ENCODE measurements around the gene HSPA1L. TPM values are rescaled to one million over a fixed set of nuclear protein-coding genes. Genes with fewer than 3 reads are reported as not detected.
A peak's percentile ranks its signal among the peaks of the same experiment; 100 is the strongest.

HSPA1L gene
- total and polyA plus RNA-seq, 2 experiments from 2014 or later, result 1.0 to 1.4 TPM

- 93% methylated on average over 5 of the region's 5 CpGs for WGBS (ENCODE audit: low lambda C conversion rate, missing lambda C conversion rate)
- H3K4me3 ChIP-seq, result no peak overlapping the region
- no peak for TF ChIP-seq EZH2 (IDR thresholded peaks at IDR 0.05; ENCODE audit: borderline replicate concordance)
- no peak for TF ChIP-seq EZH2phosphoT487 (IDR thresholded peaks at IDR 0.05; ENCODE audit: low read depth, severe bottlenecking, unreplicated experiment)
- TF ChIP-seq CTCF (IDR thresholded peaks at IDR 0.05; ENCODE audit: poor library complexity), result no peak
- H3K4me2 ChIP-seq, result peak overlapping the region; percentile 62
- H3K27ac ChIP-seq, result peak overlapping the region; percentile 93
- H3K36me3 ChIP-seq (replicated peaks; ENCODE audit: insufficient read depth, low read depth), result no peaks in the 10 kb centered on the region
- no peaks in the 10 kb centered on the region for H3K79me2 ChIP-seq
- H3K9me2 ChIP-seq (replicated peaks; ENCODE audit: insufficient read depth), result no peaks in the 10 kb centered on the region
- no peak for DNase-seq (ENCODE audit: low spot score)
- H2AFZ ChIP-seq, result no peak overlapping the region
- H4K20me1 ChIP-seq (ENCODE audit: insufficient read depth, poor library complexity, severe bottlenecking), result no peaks in the 10 kb centered on the region
- no peaks in the 10 kb centered on the region for H3K27me3 ChIP-seq
- H3K4me1 ChIP-seq (ENCODE audit: insufficient read depth), result peaks cover 27% of the 10 kb centered on the region
- no peaks in the 10 kb centered on the region for H3K9me3 ChIP-seq (ENCODE audit: low read depth)
Observed at GRCh38 chr6:31777667-31778050, 37.4 kb downstream of the HSPA1L start.

GRCh38 chr6:31776989-31777666, 38.0 kb downstream of the HSPA1L start, which contains the start of gene VWA7:
VWA7 (minus strand) TSS chr6:31777328; CDS start chr6:31776779, 549 bp downstream.
- H3K4me1 ChIP-seq (ENCODE audit: insufficient read depth), result peaks cover 27% of the 10 kb centered on the region
- TF ChIP-seq EZH2phosphoT487 (IDR thresholded peaks at IDR 0.05; ENCODE audit: low read depth, severe bottlenecking, unreplicated experiment) (no peak), EZH2 (IDR thresholded peaks at IDR 0.05; ENCODE audit: borderline replicate concordance) (no peak), CTCF (IDR thresholded peaks at IDR 0.05; ENCODE audit: poor library complexity) (no peak)
- H3K27ac ChIP-seq, result peak within 1 kb of the TSS; percentile 93
- 18% methylated on average over 11 of the region's 15 CpGs for WGBS (ENCODE audit: low lambda C conversion rate, missing lambda C conversion rate)
- peak within 1 kb of the TSS; percentile 62 for H3K4me2 ChIP-seq
- H3K79me2 ChIP-seq, result no peaks in the 10 kb centered on the region
- DNase-seq (ENCODE audit: low spot score), result peak; percentile 94
- H3K27me3 ChIP-seq, result no peaks in the 10 kb centered on the region
- no peak within 1 kb of the TSS for H2AFZ ChIP-seq
- no peaks in the 10 kb centered on the region for H3K9me2 ChIP-seq (replicated peaks; ENCODE audit: insufficient read depth)
- H3K9me3 ChIP-seq (ENCODE audit: low read depth), result no peaks in the 10 kb centered on the region
- no peaks in the 10 kb centered on the region for H3K36me3 ChIP-seq (replicated peaks; ENCODE audit: insufficient read depth, low read depth)
- no peak within 1 kb of the TSS for H3K4me3 ChIP-seq
- H4K20me1 ChIP-seq (ENCODE audit: insufficient read depth, poor library complexity, severe bottlenecking), result no peaks in the 10 kb centered on the region

GRCh38 chr6:31776485-31776988, 38.5 kb downstream of the HSPA1L start:
- no peaks in the 10 kb centered on the region for H3K9me3 ChIP-seq (ENCODE audit: low read depth)
- no peak overlapping the region for H2AFZ ChIP-seq
- H4K20me1 ChIP-seq (ENCODE audit: insufficient read depth, poor library complexity, severe bottlenecking), result no peaks in the 10 kb centered on the region
- no peaks in the 10 kb centered on the region for H3K36me3 ChIP-seq (replicated peaks; ENCODE audit: insufficient read depth, low read depth)
- no peak for TF ChIP-seq EZH2phosphoT487 (IDR thresholded peaks at IDR 0.05; ENCODE audit: low read depth, severe bottlenecking, unreplicated experiment)
- TF ChIP-seq EZH2 (IDR thresholded peaks at IDR 0.05; ENCODE audit: borderline replicate concordance), result no peak
- no peak for TF ChIP-seq CTCF (IDR thresholded peaks at IDR 0.05; ENCODE audit: poor library complexity)
- no peaks in the 10 kb centered on the region for H3K79me2 ChIP-seq
- H3K4me2 ChIP-seq, result peak overlapping the region; percentile 62
- H3K27ac ChIP-seq, result peak overlapping the region; percentile 93
- no peak for DNase-seq (ENCODE audit: low spot score)
- 60% methylated on average over 11 of the region's 14 CpGs for WGBS (ENCODE audit: low lambda C conversion rate, missing lambda C conversion rate)
- no peaks in the 10 kb centered on the region for H3K9me2 ChIP-seq (replicated peaks; ENCODE audit: insufficient read depth)
- no peak overlapping the region for H3K4me3 ChIP-seq
- H3K4me1 ChIP-seq (ENCODE audit: insufficient read depth), result peaks cover 27% of the 10 kb centered on the region
- no peaks in the 10 kb centered on the region for H3K27me3 ChIP-seq
